ENCODE results near the gene BMP5. TPM values are rescaled to one million over a fixed set of nuclear protein-coding genes. Genes with fewer than 3 reads are reported as not detected.

BMP5 gene
- total and polyA plus RNA-seq, 3 experiments from 2014 or later, result not detected

DNA sequence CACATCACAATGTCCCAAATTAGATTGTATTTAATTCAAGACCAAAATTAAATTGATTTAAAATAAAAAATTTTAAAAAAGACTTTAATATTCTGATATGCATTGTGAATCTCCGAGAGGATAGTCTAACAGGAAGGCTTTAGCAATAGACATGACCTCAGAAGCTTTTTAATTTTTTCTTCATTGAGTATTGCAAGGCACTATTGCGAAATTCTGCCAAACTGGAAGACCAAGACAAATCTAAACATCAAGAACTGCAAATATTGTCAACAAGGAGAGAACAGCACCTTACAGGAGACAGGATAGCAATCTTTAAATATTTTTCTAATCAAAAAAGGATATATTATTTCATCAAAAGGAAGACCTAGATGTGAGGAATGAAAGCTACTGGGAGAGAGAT, 56.9 kb downstream of the BMP5 start:
- no peak for DNase-seq
- Mint-ChIP-seq H3K36me3 (no peaks in the 10 kb centered on the region), H3K9me3 (peaks cover 6 to 32% (median 7%) of the 10 kb centered on the region in 5 donors), H3K27ac (no peak overlapping the region), H3K4me1 (no peaks in the 10 kb centered on the region), H3K4me3 (no peak overlapping the region), H3K27me3 (peaks cover 0 to 2% of the 10 kb centered on the region in 2 donors)
- Histone ChIP-seq H3K27me3 (ENCODE audit: insufficient read depth, low read length, poor library complexity, severe bottlenecking) (no peaks in the 10 kb centered on the region), H3K9me3 (ENCODE audit: low read length) (no peaks in the 10 kb centered on the region), H3K27ac (ENCODE audit: low read depth, low read length) (no peak overlapping the region), H3K4me1 (ENCODE audit: insufficient read depth, low read length) (no peaks in the 10 kb centered on the region), H3K4me3 (ENCODE audit: low read length) (no peak overlapping the region), H3K36me3 (ENCODE audit: insufficient read depth, low read length) (no peaks in the 10 kb centered on the region)
- POLR2A ChIA-PET, result no interaction called here
- CTCF ChIA-PET, result no interaction called here

DNA sequence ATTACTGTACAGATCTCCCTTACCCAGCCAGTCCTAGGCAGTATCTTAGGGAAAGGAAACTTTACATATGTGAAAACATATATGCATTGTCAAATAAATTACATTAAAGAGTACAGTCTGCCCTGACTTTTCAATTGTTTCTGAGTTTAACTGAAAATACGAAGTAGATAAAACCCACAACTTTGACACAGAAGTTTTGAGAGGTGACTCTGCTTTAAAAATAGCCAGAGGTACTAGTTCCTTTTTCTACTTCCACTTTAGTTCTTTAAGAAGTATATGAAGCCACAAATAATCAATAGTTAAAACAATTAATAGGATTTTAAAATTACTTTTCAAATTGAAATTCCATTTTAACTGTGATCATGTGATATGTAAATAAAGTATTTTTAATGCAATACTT, 62.9 kb downstream of the BMP5 start:
- H3K4me3 Mint-ChIP-seq, result no peak overlapping the region
- Histone ChIP-seq H3K4me3 (ENCODE audit: low read length) (no peak overlapping the region), H3K27ac (ENCODE audit: low read depth, low read length) (no peak overlapping the region), H3K27me3 (ENCODE audit: insufficient read depth, low read length, poor library complexity, severe bottlenecking) (no peaks in the 10 kb centered on the region), H3K36me3 (ENCODE audit: insufficient read depth, low read length) (no peaks in the 10 kb centered on the region), H3K9me3 (ENCODE audit: low read length) (no peaks in the 10 kb centered on the region), H3K4me1 (ENCODE audit: insufficient read depth, low read length) (no peaks in the 10 kb centered on the region)
- peaks cover 3 to 22% (median 5%) of the 10 kb centered on the region in 5 donors for H3K9me3 Mint-ChIP-seq
- no peaks in the 10 kb centered on the region for H3K36me3 Mint-ChIP-seq
- CTCF ChIA-PET, result no interaction called here
- no peaks in the 10 kb centered on the region for H3K4me1 Mint-ChIP-seq
- POLR2A ChIA-PET, result no interaction called here
- peaks cover 0 to 2% of the 10 kb centered on the region in 2 donors for H3K27me3 Mint-ChIP-seq
- no peak for DNase-seq
- no peak overlapping the region for H3K27ac Mint-ChIP-seq

DNA sequence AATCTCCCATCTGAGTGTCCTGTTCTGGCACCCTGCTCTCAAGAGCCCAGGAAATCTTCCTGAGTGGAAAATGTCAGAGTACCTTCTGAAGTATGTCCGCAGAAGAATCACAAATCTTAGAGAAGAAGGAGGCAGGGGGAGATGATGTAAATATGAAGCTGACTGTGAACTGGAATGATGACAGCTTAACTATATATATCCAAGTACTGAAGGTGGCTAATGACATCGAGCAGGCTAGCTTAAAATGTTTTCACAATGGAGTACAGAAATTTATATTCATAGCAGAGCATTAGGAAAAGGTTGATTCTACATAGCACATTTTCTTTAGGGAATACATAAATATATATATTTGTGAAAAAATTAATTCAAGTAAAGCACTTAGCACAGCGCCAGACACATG, 64.3 kb downstream of the BMP5 start:
- Histone ChIP-seq H3K4me3 (ENCODE audit: low read length) (no peak overlapping the region), H3K36me3 (ENCODE audit: insufficient read depth, low read length) (no peaks in the 10 kb centered on the region), H3K27me3 (ENCODE audit: insufficient read depth, low read length, poor library complexity, severe bottlenecking) (no peaks in the 10 kb centered on the region), H3K27ac (ENCODE audit: low read depth, low read length) (no peak overlapping the region), H3K4me1 (ENCODE audit: insufficient read depth, low read length) (no peaks in the 10 kb centered on the region), H3K9me3 (ENCODE audit: low read length) (no peaks in the 10 kb centered on the region)
- CTCF ChIA-PET, result no interaction called here
- POLR2A ChIA-PET, result no interaction called here
- H3K4me3 Mint-ChIP-seq, result no peak overlapping the region
- no peaks in the 10 kb centered on the region for H3K36me3 Mint-ChIP-seq
- no peaks in the 10 kb centered on the region for H3K4me1 Mint-ChIP-seq
- no peak for DNase-seq
- H3K27me3 Mint-ChIP-seq, result no peaks in the 10 kb centered on the region
- H3K9me3 Mint-ChIP-seq, result peaks cover 2 to 18% (median 5%) of the 10 kb centered on the region in 5 donors
- H3K27ac Mint-ChIP-seq, result no peak overlapping the region

DNA sequence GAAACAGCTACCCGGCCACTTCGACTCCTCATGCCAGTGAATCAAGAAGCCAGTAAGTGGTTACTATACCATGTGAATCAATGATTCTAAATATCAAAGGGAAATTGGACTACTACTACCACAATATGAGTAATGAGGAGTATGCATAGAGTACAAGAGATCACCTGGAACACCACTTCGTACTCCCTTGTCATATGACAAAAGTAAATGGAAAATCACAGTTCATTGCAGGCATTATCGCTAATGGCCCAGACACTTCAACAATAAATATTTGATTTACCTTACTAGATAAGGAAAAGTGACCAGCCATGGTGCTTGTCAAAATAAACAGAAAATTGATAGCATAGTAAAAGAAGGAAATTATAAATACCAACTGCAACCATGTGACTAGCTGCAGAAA, 73.1 kb downstream of the BMP5 start:
- DNase-seq, result no peak
- no peak overlapping the region for H3K4me3 Mint-ChIP-seq
- CTCF ChIA-PET, result no interaction called here
- H3K27ac Mint-ChIP-seq, result no peak overlapping the region
- POLR2A ChIA-PET, result no interaction called here
- no peaks in the 10 kb centered on the region for H3K36me3 Mint-ChIP-seq
- H3K4me1 ChIP-seq (ENCODE audit: insufficient read depth, low read length), result no peaks in the 10 kb centered on the region
- H3K27ac ChIP-seq (ENCODE audit: low read depth, low read length), result no peak overlapping the region
- H3K9me3 ChIP-seq (ENCODE audit: low read length), result no peaks in the 10 kb centered on the region
- peaks cover 5 to 26% (median 15%) of the 10 kb centered on the region in 5 donors for H3K9me3 Mint-ChIP-seq
- H3K27me3 ChIP-seq (ENCODE audit: insufficient read depth, low read length, poor library complexity, severe bottlenecking), result no peaks in the 10 kb centered on the region
- no peak overlapping the region for H3K4me3 ChIP-seq (ENCODE audit: low read length)
- H3K27me3 Mint-ChIP-seq, result no peaks in the 10 kb centered on the region
- no peaks in the 10 kb centered on the region for H3K36me3 ChIP-seq (ENCODE audit: insufficient read depth, low read length)
- no peaks in the 10 kb centered on the region for H3K4me1 Mint-ChIP-seq

DNA sequence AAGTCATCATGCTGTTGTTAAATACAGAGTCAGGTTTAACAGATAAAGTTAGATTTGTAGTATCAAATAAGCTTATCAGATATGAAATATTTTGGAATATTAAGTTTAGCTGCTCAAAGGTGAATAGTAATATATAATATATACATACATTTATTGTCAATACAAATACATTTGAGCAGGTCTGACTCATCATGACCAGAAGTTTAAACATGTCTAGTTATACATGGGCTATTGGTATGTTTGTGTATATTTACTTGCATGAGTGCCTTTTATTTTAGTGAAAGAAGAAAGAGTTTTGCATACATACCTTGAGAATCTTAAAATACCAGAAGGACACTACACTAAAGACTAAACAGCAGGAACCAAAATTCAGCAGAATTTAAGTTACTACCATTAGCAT, 76.8 kb downstream of the BMP5 start:
- no peaks in the 10 kb centered on the region for H3K9me3 ChIP-seq (ENCODE audit: low read length)
- no peaks in the 10 kb centered on the region for H3K4me1 Mint-ChIP-seq
- CTCF ChIA-PET, result no interaction called here

DNA sequence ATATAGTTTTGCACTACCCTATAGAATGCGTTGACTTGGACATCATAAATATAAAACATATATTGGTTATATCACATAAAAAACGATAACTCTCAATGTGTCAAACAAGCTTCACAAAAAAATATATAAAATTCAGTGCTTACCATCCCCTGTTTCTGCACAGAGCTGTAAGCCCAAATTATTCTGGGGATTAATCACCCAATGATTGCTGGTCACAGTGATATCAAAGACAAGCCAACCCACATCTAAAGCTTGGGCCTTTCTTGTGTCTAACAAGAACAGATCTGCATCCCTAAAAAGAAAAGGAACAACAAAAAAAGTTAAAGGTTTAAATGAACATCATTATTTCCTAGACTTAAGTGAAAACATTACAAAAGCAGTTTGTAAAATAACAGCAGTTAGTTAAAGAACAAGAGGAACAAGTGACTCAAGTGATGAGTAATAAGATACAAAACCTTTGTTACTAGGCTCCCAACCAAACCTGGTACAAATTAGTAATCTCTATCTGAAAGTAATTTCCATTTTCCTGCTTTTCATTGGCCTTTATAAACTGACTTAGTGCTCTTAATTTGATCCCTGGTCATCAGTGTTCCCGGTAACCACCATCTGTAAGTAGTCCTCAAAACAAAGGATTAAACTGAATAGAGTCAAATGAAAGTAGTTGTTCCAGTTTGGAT, 81.1 kb downstream of the BMP5 start:
- no peak overlapping the region for H3K4me3 Mint-ChIP-seq
- H3K36me3 ChIP-seq (ENCODE audit: insufficient read depth, low read length), result no peaks in the 10 kb centered on the region
- CTCF ChIA-PET, result no interaction called here

More for the DNA sequence above, 76.8 kb downstream of the BMP5 start:
- POLR2A ChIA-PET, result no interaction called here
- H3K4me1 ChIP-seq (ENCODE audit: insufficient read depth, low read length), result no peaks in the 10 kb centered on the region
- no peak overlapping the region for H3K4me3 Mint-ChIP-seq
- DNase-seq, result no peak
- no peak overlapping the region for H3K27ac Mint-ChIP-seq
- no peaks in the 10 kb centered on the region for H3K36me3 ChIP-seq (ENCODE audit: insufficient read depth, low read length)
- no peaks in the 10 kb centered on the region for H3K27me3 ChIP-seq (ENCODE audit: insufficient read depth, low read length, poor library complexity, severe bottlenecking)
- H3K4me3 ChIP-seq (ENCODE audit: low read length), result no peak overlapping the region
- H3K36me3 Mint-ChIP-seq, result no peaks in the 10 kb centered on the region
- H3K9me3 Mint-ChIP-seq, result peaks cover 0 to 24% (median 4%) of the 10 kb centered on the region in 5 donors
- H3K27ac ChIP-seq (ENCODE audit: low read depth, low read length), result no peak overlapping the region
- no peaks in the 10 kb centered on the region for H3K27me3 Mint-ChIP-seq

DNA sequence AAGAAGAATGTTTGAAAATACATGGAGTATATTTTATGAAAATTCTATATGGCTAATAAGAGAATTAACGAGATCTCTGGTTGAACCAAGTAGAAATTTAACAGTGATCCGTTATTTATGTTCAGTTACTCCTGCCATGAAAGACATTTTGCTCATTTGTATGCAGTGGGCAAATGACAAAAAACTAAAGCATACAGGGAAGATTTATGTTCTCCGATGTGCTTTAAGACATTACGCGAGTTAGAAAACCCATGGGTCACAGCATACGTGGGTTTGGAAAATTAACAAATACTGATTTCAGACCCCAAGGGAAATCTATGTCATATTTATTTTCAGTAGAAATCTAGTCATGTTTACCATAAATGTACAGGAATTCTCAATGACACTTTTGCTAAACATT, 90.1 kb downstream of the BMP5 start:
- DNase-seq, result no peak
- Mint-ChIP-seq H3K4me3 (no peak overlapping the region), H3K9me3 (peaks cover 0 to 12% (median 7%) of the 10 kb centered on the region in 5 donors), H3K27me3 (no peaks in the 10 kb centered on the region), H3K36me3 (no peaks in the 10 kb centered on the region), H3K27ac (no peak overlapping the region), H3K4me1 (no peaks in the 10 kb centered on the region)
- H3K36me3 ChIP-seq (ENCODE audit: insufficient read depth, low read length), result no peaks in the 10 kb centered on the region
- H3K27me3 ChIP-seq (ENCODE audit: insufficient read depth, low read length, poor library complexity, severe bottlenecking), result no peaks in the 10 kb centered on the region
- no peak overlapping the region for H3K4me3 ChIP-seq (ENCODE audit: low read length)
- ChIA-PET CTCF (no interaction called here), POLR2A (no interaction called here)
- no peaks in the 10 kb centered on the region for H3K9me3 ChIP-seq (ENCODE audit: low read length)
- no peaks in the 10 kb centered on the region for H3K4me1 ChIP-seq (ENCODE audit: insufficient read depth, low read length)
- no peak overlapping the region for H3K27ac ChIP-seq (ENCODE audit: low read depth, low read length)

More for the DNA sequence above, 81.1 kb downstream of the BMP5 start:
- Histone ChIP-seq H3K27me3 (ENCODE audit: insufficient read depth, low read length, poor library complexity, severe bottlenecking) (no peaks in the 10 kb centered on the region), H3K27ac (ENCODE audit: low read depth, low read length) (no peak overlapping the region), H3K4me3 (ENCODE audit: low read length) (no peak overlapping the region), H3K4me1 (ENCODE audit: insufficient read depth, low read length) (no peaks in the 10 kb centered on the region), H3K9me3 (ENCODE audit: low read length) (no peaks in the 10 kb centered on the region)
- POLR2A ChIA-PET, result no interaction called here
- no peaks in the 10 kb centered on the region for H3K27me3 Mint-ChIP-seq
- H3K27ac Mint-ChIP-seq, result no peak overlapping the region
- peaks cover 2 to 24% (median 7%) of the 10 kb centered on the region in 5 donors for H3K9me3 Mint-ChIP-seq
- no peaks in the 10 kb centered on the region for H3K36me3 Mint-ChIP-seq
- DNase-seq, result no peak
- no peaks in the 10 kb centered on the region for H3K4me1 Mint-ChIP-seq

DNA sequence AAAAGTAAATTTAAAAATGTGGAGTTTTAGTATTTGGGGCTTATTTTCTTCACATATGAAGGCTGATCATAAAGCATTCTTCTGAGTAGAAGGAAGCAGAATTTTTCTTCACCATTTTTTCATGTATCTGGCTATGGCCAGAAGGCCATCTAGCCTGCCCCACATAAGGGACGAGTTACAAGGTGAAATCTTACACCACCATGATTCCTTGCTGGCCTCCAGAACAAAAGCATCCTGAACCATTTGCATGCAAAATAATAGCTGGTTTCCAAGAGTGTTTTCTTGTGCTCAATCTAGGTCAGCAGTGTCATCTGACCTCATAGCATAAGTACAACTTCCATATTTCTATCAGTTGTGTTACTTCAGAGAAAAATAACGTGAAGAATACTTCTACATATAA, 93.1 kb downstream of the BMP5 start:
- no peaks in the 10 kb centered on the region for H3K36me3 Mint-ChIP-seq
- ChIA-PET CTCF (no interaction called here), POLR2A (no interaction called here)
- no peaks in the 10 kb centered on the region for H3K27me3 Mint-ChIP-seq
- no peak overlapping the region for H3K4me3 Mint-ChIP-seq
- H3K4me3 ChIP-seq (ENCODE audit: low read length), result no peak overlapping the region
- no peaks in the 10 kb centered on the region for H3K4me1 Mint-ChIP-seq
- no peaks in the 10 kb centered on the region for H3K9me3 ChIP-seq (ENCODE audit: low read length)
- H3K27ac ChIP-seq (ENCODE audit: low read depth, low read length), result no peak overlapping the region
- DNase-seq, result no peak
- no peak overlapping the region for H3K27ac Mint-ChIP-seq
- H3K36me3 ChIP-seq (ENCODE audit: insufficient read depth, low read length), result no peaks in the 10 kb centered on the region
- H3K4me1 ChIP-seq (ENCODE audit: insufficient read depth, low read length), result no peaks in the 10 kb centered on the region
- H3K9me3 Mint-ChIP-seq, result peaks cover 2 to 20% (median 10%) of the 10 kb centered on the region in 5 donors
- H3K27me3 ChIP-seq (ENCODE audit: insufficient read depth, low read length, poor library complexity, severe bottlenecking), result no peaks in the 10 kb centered on the region

DNA sequence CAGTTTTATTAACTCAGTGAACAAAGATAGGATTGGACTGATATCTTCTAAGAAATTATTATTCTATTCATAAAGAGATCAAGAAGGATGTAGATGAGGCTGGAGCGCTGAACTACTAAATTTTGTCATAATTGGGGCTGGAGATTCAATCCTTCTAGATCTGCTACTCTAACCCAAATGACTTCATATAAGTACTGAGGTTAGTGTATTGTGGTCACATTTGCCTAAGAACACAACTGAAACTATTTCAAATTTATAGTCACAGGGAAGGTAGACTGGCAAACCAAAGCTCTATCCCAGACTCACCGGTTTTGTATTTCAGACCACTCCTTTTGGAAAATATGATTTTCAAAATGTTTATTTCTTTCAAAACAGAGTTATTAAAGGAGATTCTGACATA, 96.7 kb downstream of the BMP5 start:
- no peaks in the 10 kb centered on the region for H3K27me3 Mint-ChIP-seq
- no peak overlapping the region for H3K27ac Mint-ChIP-seq
- H3K4me3 ChIP-seq (ENCODE audit: low read length), result no peak overlapping the region
- no peaks in the 10 kb centered on the region for H3K9me3 ChIP-seq (ENCODE audit: low read length)
- peaks cover 2 to 21% (median 10%) of the 10 kb centered on the region in 5 donors for H3K9me3 Mint-ChIP-seq
- H3K36me3 ChIP-seq (ENCODE audit: insufficient read depth, low read length), result no peaks in the 10 kb centered on the region
- no peaks in the 10 kb centered on the region for H3K4me1 ChIP-seq (ENCODE audit: insufficient read depth, low read length)
- H3K27ac ChIP-seq (ENCODE audit: low read depth, low read length), result no peak overlapping the region
- no peak overlapping the region for H3K4me3 Mint-ChIP-seq
- no peaks in the 10 kb centered on the region for H3K36me3 Mint-ChIP-seq
- H3K4me1 Mint-ChIP-seq, result no peaks in the 10 kb centered on the region
- ChIA-PET POLR2A (no interaction called here), CTCF (no interaction called here)
- H3K27me3 ChIP-seq (ENCODE audit: insufficient read depth, low read length, poor library complexity, severe bottlenecking), result no peaks in the 10 kb centered on the region
- DNase-seq, result no peak
